Raji (cell line): ENCODE data around the gene CROCC2.

ENCODE experiments used
- POLR2A ChIP-seq: IDR thresholded peaks from 2 replicates; pipeline ENCODE4 v1.6.1; 2011; ENCODE audit warnings: low read depth, low read length, control low read depth; ENCODE audit not compliant: insufficient read depth

The CROCC2 gene

DNA sequence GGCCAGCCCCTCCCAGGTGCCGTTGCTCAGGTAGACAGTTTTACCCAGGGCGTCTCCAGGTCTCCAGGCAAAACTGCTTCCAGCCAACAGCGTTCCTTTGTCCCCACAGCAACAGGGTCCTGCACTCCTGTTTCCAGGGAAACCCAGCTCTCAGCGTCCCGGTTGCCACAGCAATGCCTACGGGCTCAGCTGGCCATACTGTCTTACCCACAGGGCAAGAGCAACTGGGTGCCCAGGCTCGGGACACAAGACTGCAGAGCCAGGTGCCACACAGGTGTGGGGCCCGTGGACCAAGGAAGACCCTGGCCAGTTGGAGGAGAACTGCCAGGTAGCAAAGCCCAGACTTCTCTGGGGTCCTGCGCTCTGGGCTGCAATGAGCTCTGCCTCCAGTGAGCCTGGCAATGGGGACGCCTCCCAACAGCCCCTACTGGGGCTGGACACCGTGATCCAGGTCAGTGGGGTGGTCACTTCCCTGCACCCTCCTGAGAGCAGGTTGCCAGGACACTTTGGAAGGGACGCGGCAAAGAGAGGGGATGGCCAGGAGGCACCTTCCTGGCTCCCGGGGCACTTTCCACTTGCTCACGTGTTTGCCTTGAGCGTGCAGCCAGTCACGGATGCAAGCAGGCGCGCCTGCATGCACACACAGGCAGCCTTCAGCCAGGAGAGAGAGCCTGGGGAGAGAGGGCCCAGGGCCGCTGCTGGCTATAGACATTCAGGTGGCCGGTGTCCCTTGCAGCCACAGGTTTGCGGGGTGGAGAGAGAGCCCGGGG lies at the start of gene CROCC2:
Gene CROCC2 (plus strand): TSS at position 196 of the 770 bp plus-strand sequence. CDS start 178 bp downstream, at position 374.
- no peak for TF ChIP-seq POLR2A

DNA sequence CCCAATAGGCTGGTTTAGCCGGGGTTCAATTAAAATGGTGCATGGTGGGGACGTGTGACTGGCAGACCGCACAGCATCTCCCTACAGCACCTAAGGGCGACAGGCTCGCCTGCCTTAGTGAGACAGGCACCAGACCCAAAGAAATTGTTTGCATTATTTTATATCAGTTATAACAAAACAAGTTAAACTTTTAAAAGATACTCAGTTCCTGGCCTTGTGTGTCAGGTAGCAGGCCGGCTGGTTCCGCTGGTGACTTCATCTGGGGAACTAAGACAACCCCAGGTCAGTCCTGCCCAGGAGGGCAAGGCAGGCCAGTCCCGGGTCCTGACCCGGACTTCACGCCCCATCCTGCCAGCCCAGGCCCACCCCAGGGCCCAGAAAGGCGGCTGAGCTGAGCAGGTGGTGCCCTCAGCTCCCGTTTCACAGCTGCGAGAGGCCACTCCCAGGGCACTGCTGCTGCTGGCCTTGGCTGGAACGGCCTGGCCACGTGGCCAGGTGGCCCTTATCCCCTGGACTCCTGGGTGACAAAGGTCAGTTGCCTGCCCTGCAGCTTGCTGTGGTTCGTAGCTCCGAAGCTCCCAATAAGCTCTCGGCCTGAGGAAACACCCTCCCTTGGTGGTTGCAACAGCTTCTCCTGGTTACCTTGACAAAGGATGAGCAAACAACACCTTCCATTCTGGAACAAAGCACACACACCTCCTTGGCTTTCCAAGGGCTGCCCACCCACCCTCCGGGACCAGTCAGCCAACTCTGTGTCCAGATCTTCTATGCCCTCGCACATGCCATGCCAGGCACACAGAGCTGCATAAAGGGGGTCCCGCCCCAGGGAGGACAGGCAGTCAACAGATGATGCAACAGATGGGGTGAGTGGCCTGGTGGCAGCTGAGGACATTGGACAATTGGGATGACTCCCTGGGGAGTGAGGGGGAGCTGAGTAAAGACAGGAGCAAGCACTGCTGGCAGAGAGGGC lies 48.8 kb upstream of the CROCC2 start:
- no peak for TF ChIP-seq POLR2A

DNA sequence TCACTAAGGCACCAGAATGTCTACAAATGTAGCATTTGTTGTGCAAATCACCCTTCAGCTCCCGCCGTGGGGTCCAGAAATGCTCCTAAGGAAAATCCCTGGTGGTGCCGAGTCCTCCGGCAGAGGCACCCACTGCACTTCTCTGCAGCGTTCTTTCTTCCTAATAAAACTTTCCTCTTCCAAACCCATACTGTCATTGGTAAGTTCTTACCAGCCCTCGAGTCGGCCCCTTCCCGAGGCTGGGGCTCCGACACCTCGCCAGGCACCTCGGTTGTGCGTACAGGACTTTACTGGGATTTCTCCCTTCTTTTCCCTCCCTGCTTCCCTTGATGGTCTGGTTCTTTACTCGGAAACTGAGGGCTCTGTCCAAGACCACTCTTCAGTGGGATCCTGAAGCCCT lies 47.8 kb upstream of the CROCC2 start:
- no peak for TF ChIP-seq POLR2A

DNA sequence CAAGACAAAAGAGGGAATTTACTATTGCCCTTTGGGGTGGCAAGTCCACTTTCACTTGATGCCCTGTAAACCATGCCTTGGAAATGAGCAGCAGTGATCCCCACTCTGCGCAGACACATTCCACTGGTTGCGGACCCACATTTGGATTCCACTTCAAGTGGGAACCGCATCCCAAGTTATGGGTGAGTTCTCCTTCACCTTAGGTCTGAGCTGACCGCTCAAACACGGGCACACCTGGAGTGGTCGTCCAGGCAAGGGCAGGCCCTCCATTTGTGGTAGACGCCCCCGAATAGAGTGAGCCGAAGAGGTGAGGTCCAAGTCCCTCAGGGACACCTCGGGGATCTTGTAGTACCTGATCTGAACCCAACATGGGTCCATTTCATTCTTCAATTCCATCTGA lies 47.3 kb upstream of the CROCC2 start:
- no peak for TF ChIP-seq POLR2A

DNA sequence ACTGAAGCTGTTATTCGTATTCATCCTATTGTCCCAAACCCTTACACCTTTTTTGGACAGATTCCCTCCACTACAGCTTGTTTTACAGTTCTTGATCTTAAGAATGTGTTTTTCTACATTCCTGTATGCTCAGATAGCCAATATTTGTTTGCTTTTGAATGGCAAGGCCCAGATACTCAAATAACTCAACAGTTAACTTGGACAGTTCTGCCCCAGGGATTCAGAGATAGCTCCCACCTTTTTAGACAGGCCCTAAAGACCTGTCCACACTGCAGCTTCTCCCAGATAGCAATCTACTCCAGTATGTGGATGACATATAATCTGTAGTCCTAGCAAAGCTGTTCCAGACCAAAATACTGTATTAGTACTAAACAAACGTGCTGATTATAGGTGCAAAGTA lies 44.6 kb upstream of the CROCC2 start:
- TF ChIP-seq POLR2A: no peak

DNA sequence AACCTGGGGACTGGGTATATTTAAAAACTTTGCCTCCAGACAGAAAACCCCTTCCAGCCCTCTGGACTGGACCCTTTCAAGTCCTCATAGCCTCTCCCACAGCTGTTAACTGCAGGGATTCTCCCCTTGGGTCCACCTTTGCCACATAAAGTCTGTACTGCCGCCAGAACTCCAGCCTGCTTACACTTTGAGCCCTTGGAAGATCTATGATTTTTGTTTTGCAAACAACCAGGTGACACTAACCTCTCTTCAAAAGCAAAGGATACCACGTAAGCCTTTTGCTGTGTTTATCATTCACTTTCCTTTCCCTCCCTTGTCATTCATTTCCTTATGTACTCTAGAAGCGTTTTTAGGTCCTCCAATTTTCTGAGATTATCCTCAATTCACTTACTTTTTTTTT lies 41.7 kb upstream of the CROCC2 start:
- TF ChIP-seq POLR2A: no peak

DNA sequence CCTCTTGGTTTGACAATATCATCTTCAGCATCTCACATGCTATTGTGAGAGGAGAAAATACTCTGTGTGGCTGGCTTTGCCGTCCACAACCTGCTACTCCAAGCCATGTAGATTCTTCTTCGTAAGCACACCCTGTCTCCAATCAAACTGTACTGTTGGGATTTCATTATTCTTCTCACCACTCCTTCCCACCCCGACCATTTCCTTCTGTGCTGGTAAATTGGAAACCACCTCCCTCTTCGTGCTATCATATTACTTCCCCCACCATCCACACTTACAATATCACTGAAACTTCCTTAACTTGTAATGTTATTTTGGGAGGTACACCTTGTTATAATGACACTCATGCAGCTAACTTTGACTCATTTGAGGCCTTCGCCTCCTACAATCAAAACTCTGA lies 40.7 kb upstream of the CROCC2 start:
- TF ChIP-seq POLR2A: no peak

DNA sequence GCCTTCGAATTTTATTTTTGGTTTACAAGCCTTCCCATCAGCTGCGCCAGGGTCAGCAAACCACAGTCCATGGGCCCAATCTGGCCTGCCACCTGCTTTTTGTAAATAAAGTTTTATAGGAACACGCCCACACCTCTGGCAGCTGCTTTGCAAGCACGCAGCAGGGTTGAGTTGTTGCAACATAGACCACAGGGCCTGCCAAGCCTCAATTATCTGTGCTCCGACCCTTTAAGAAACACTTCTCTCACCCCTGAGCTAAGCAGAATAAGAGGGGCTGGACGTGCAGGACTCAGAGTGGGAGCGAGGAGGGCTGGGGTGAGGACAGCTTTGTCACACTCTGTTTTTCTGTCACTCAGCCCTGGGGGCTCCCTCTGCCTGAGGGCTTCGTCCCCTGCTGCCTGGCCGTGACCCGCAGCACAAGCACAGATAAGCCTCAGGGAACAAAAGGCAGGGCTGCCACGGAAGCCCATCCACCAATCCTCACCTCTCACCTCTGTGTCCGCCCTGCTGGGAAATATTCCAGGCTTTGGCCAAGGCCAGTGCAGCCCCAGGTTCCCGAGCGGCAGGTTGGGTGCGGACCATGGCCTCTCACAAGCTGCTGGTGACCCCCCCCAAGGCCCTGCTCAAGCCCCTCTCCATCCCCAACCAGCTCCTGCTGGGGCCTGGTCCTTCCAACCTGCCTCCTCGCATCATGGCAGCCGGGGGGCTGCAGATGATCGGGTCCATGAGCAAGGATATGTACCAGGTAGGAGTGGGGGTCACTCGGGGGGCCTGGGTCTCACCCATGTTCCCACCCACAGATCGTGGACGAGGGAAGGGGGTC lies 37.6 kb upstream of the CROCC2 start, which contains the start of gene AGXT:
Gene AGXT (plus strand): TSS at position 539 of the 823 bp plus-strand sequence. CDS start 42 bp downstream, at position 581.
- no peak for TF ChIP-seq POLR2A

DNA sequence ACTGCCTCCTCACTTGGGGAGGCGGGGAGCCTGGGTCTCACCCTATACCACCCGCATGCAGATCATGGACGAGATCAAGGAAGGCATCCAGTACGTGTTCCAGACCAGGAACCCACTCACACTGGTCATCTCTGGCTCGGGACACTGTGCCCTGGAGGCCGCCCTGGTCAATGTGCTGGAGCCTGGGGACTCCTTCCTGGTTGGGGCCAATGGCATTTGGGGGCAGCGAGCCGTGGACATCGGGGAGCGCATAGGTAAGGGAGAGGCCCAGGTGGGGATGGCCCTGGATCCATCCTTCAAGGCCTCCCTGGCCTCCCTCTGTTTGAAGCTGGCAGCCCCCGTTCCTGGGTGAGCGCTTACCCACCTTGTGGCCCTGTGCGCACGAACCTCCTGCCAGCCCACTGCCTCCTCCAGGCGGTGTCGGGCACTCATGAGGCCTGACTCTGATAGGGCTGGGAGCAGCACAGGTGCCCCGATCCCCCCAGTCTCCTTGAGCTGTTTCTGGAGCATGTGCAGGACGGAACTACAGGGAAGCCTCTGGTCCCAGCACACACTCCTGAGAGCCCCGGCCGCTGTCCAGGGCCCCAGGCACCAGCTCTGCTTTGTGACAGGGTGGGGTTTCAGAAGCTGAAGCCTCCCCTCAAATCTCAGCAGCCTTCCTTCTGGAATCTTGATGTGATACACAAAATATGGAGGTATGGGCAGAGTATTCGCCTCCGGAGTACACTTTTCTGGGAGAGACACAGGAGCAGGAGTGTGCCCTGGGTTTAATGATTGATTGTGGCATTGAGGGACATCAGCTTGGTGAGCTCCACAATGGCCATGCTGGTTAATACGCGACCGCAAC lies 36.8 kb upstream of the CROCC2 start:
- no peak for TF ChIP-seq POLR2A

DNA sequence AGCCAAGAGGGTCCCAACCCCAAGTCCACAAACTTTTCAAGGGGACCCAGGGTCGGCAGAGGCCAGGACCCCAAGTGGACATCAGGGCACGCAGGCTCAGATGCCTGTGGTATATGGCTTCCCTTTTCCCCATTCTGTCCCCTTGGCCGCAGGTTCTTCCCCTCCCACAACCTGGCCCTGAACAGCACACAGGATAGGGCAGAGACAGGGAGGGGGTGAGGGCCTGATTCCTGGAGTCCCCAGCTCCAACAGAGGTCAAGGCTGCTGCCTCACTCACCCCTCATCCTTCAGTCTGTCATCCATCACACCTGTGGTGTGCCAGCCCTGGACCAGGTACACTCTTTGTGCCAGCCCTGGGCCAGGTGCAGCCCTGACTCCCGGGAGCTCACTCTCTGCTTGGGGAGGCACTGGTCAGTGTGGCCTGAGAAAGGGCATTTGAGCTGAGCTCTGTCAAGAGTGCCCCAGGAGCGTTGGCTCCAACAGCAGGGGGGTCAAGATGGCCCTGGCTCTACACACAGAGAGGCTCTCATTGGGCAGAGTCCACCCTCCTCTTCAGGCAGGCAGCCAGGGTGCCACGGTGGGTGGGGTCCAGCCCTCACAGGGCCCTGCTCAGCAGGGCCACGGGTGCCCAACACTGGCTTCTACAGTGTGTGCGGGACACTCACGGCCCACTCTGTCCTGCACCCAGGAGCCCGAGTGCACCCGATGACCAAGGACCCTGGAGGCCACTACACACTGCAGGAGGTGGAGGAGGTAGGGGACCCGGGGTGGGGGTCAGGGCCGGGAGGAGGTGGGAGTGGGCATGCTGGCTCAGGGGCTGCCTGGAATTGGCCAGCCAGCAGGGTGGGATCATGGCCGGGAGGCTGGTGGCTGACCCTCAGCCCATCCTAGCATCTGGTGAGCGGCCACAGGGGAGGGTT lies 35.9 kb upstream of the CROCC2 start:
- no peak for TF ChIP-seq POLR2A

DNA sequence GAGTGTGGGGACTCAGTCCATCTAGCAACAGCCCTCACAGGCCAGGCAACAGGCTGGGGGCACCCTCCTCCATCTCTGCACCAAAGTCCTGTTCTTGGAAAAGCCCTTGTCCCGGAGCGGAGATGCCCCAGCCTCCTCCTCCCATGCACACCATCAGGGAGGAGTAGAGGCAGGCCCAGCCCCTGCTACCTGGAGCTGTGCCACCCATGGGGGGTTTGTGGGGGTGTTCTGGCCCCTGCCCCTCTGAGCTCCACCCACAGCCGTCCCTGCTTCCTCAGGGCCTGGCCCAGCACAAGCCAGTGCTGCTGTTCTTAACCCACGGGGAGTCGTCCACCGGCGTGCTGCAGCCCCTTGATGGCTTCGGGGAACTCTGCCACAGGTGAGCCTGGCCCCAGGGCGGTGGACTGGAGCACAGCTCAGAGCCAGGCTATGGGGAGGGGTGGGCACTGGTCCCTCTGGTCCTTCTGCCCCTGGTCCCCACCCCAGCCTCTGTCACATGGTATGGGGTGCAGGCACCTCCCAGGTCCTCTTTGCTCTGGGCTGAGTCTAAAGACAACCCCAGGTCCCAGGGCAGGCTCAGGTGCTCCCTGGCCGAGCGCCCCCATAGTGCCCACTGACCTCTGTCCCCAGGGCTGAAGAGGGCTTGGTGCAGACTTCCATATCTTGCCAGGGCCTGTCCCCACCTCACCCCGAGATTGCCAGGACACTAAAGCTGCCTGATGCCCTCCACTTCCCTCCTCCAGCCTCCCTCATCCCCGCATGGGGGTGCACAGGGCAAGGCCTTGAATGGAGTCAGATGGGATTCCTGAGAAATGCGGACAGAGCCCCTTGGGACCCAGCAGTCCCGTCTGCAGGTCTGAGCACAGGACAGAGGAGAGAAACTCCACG lies 34.8 kb upstream of the CROCC2 start:
- no peak for TF ChIP-seq POLR2A
